Large intestine (tissue), 12 donors: ENCODE data around the gene QPCTL. TPM values are rescaled to one million over a fixed set of nuclear protein-coding genes. Genes with fewer than 3 reads are reported as not detected.

Experiments
- DNase-seq, 2 donors: peaks; one replicate each; pipeline versions ENCODE4 v3.0.0 to v3.0.0-alpha.2; 2013
- H3K27ac ChIP-seq: one replicate; pipeline ENCODE4 v1.5.1; 2013; ENCODE audit warnings: low read length
- H3K27me3 ChIP-seq: 2 replicates; pipeline ENCODE4 v1.6.1; 2013; ENCODE audit warnings: low read length; ENCODE audit not compliant: control insufficient read depth, insufficient read depth
- H3K36me3 ChIP-seq: 2 replicates; pipeline ENCODE4 v1.6.1; 2013; ENCODE audit warnings: low read length; ENCODE audit not compliant: control insufficient read depth, insufficient read depth
- H3K4me1 ChIP-seq: one replicate; pipeline ENCODE4 v1.6.1; 2013; ENCODE audit warnings: low read length; ENCODE audit not compliant: control insufficient read depth, insufficient read depth
- H3K4me3 ChIP-seq: one replicate; pipeline ENCODE4 v1.5.1; 2013; ENCODE audit warnings: low read length
- H3K9me3 ChIP-seq: one replicate; pipeline ENCODE4 v1.6.1; 2013; ENCODE audit warnings: mild to moderate bottlenecking, low read depth, low read length, moderate library complexity; ENCODE audit not compliant: control insufficient read depth
- WGBS: methylation state at CpG from one replicate; pipeline ENCODE4 v1.1.5; 2013; ENCODE audit warnings: low lambda C conversion rate; ENCODE audit not compliant: insufficient coverage; 5-methylcytosine and 5-hydroxymethylcytosine counted together
- long read RNA-seq, 11 donors: transcript quantifications; one replicate each; lab custom pipeline, GENCODE V29; 2026
- polyA plus RNA-seq: library from polyadenylated mRNA; unstranded; fragments of 120-200 nt; gene quantifications from one replicate; pipeline ENCODE4 v1.2.1, GENCODE V29; 2013

The QPCTL gene
- polyA plus RNA-seq = 8.1 TPM
- long read RNA-seq, donor 1 = 0 reads
- long read RNA-seq, donor 2, partial matches to known transcripts = 0 of 1 reads
- long read RNA-seq, donor 2, other reads (novel, unspliced or antisense) = 0 of 1 reads
- long read RNA-seq, donor 3 = 0 reads
- long read RNA-seq, donor 4 = 0 reads
- long read RNA-seq, donor 5, partial matches to known transcripts = 0 of 1 reads
- long read RNA-seq, donor 5, other reads (novel, unspliced or antisense) = 0 of 1 reads
- long read RNA-seq, donor 6, partial matches to known transcripts = 0 of 1 reads
- long read RNA-seq, donor 6, other reads (novel, unspliced or antisense) = 0 of 1 reads
- long read RNA-seq, donor 7 = 0 reads
- long read RNA-seq, donor 8, partial matches to known transcripts = 0 of 2 reads
- long read RNA-seq, donor 8, other reads (novel, unspliced or antisense) = 0 of 2 reads
- long read RNA-seq, donor 9 = 0 reads
- long read RNA-seq, donor 10 = 0 reads
- long read RNA-seq, donor 11 = 0 reads

- H3K4me3 ChIP-seq = peak within 1 kb of the TSS; percentile 91
- H3K27me3 ChIP-seq = no peaks in the 10 kb centered on the region
- H3K36me3 ChIP-seq = peaks cover 24% of the 10 kb centered on the region
- no CpG with 5 or more reads among the region's 70 CpGs for WGBS
- peak; percentile 99 to 100 for DNase-seq
- H3K9me3 ChIP-seq = no peaks in the 10 kb centered on the region
- H3K4me1 ChIP-seq = peaks cover 6% of the 10 kb centered on the region
- H3K27ac ChIP-seq = peak within 1 kb of the TSS; percentile 88
Measured at GRCh38 chr19:45692187-45693105, at the start of gene QPCTL. Gene QPCTL, plus strand, starts transcription at chr19:45692666. Its CDS starts 38 bp downstream, at chr19:45692704.

- H3K4me1 ChIP-seq = peaks cover 26% of the 10 kb centered on the region
- H3K4me3 ChIP-seq = no peak overlapping the region
Measured at GRCh38 chr19:45643024-45643926, 49.2 kb upstream of the QPCTL start.

GRCh38 chr19:45643927-45644771 lies 48.3 kb upstream of the QPCTL start:
- no CpG with 5 or more reads among the region's 14 CpGs for WGBS
- no peak overlapping the region for H3K27ac ChIP-seq
- peaks cover 21% of the 10 kb centered on the region for H3K4me1 ChIP-seq

More at GRCh38 chr19:45643024-45643926, 49.2 kb upstream of the QPCTL start:
- Histone ChIP-seq H3K9me3 (peaks cover 5% of the 10 kb centered on the region), H3K27me3 (peaks cover 35% of the 10 kb centered on the region), H3K36me3 (no peaks in the 10 kb centered on the region), H3K27ac (no peak overlapping the region)
- peak; percentile 69 to 74 for DNase-seq
- 0% methylated on average over 1 of the region's 39 CpGs for WGBS

DNA sequence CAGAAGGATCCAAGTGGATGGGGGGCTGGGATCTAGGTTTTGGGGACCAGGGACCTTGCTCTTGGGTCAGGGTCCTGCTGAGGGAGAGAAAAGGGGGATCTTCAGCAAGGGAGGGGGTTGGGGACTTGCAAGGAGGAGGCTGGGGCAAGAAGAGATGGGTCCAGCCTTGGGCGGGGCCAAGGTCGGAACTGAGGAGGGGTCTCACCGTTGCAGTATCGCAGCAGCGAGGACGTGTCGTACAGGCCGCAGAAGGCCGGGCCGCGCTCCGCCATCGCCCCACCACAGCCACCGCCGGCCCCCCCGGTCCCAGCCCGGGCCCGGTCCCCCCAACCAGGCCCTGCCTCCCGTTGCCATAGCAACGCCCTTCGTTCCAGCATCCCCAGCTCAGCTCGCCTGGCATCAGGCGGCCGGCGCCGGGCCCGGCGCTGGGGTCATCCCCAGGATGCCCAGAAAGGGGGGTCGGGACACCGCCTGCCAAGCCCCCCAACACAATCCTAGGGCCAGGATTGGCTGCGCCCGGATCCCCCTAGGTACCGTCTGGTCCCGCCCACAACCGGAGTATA lies 47.3 kb upstream of the QPCTL start:
- Histone ChIP-seq H3K27ac (no peak overlapping the region), H3K36me3 (no peaks in the 10 kb centered on the region), H3K4me1 (peaks cover 21% of the 10 kb centered on the region), H3K9me3 (peaks cover 5% of the 10 kb centered on the region), H3K27me3 (peaks cover 35% of the 10 kb centered on the region), H3K4me3 (peak overlapping the region; percentile 16)
- no CpG with 5 or more reads among the region's 35 CpGs for WGBS
- no peak for DNase-seq

More at GRCh38 chr19:45643927-45644771, 48.3 kb upstream of the QPCTL start:
- peaks cover 5% of the 10 kb centered on the region for H3K9me3 ChIP-seq
- no peak for DNase-seq
- H3K4me3 ChIP-seq = no peak overlapping the region
- H3K36me3 ChIP-seq = no peaks in the 10 kb centered on the region
- peaks cover 35% of the 10 kb centered on the region for H3K27me3 ChIP-seq

DNA sequence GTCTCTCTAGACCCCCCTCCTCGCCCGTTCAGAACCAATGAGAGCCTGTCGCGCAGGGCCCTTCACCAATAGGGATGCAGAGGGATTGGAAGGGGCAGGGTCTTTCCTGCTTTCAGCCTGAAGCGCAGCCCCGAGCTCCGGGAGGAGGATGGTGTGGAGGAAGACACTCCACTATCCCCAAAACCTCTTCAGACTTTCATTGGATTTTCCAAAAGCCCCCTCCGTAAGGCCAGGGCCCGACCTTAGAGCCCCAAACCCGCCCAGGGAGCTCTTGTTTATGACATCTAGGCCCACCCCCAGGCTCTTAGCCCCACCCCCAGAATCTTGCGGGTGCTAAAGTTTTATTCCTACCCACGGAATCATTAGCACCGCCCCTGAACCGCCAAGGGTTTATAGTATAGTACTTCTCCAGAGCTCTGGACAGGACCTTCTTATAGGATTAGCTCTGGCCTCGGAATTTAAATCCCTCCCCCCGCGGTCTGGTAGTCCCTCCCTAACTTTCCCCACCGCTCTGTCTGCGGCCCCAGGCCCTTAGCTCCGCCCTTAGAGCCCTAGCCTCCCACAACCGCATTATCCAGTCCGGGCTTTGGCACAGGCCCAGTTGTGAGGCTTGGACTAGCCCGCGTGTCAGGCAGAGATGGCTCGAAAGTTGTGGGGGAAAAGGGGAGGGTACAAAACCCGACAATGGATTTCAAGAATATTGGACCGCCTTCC lies 46.7 kb upstream of the QPCTL start:
- no peaks in the 10 kb centered on the region for H3K36me3 ChIP-seq
- WGBS = no CpG with 5 or more reads among the region's 27 CpGs
- peaks cover 5% of the 10 kb centered on the region for H3K9me3 ChIP-seq
- peaks cover 19% of the 10 kb centered on the region for H3K4me1 ChIP-seq
- no peak overlapping the region for H3K4me3 ChIP-seq
- peak; percentile 49 to 62 for DNase-seq
- no peak overlapping the region for H3K27ac ChIP-seq
- H3K27me3 ChIP-seq = peaks cover 35% of the 10 kb centered on the region

- no peak overlapping the region for H3K4me3 ChIP-seq
- H3K27ac ChIP-seq = no peak overlapping the region
Measured at GRCh38 chr19:45646345-45646698, 46.1 kb upstream of the QPCTL start.

GRCh38 chr19:45650722-45651121 lies 41.7 kb upstream of the QPCTL start:
- Histone ChIP-seq H3K27ac (no peak overlapping the region), H3K4me1 (peaks cover 4% of the 10 kb centered on the region), H3K36me3 (no peaks in the 10 kb centered on the region), H3K4me3 (no peak overlapping the region), H3K27me3 (peaks cover 16% of the 10 kb centered on the region), H3K9me3 (no peaks in the 10 kb centered on the region)
- WGBS = no CpG with 5 or more reads among the region's 3 CpGs
- DNase-seq = no peak

More at GRCh38 chr19:45646345-45646698, 46.1 kb upstream of the QPCTL start:
- H3K27me3 ChIP-seq = peaks cover 35% of the 10 kb centered on the region
- no CpG with 5 or more reads among the region's 9 CpGs for WGBS
- no peaks in the 10 kb centered on the region for H3K36me3 ChIP-seq
- DNase-seq = no peak
- H3K4me1 ChIP-seq = peaks cover 14% of the 10 kb centered on the region
- H3K9me3 ChIP-seq = peaks cover 5% of the 10 kb centered on the region

DNA sequence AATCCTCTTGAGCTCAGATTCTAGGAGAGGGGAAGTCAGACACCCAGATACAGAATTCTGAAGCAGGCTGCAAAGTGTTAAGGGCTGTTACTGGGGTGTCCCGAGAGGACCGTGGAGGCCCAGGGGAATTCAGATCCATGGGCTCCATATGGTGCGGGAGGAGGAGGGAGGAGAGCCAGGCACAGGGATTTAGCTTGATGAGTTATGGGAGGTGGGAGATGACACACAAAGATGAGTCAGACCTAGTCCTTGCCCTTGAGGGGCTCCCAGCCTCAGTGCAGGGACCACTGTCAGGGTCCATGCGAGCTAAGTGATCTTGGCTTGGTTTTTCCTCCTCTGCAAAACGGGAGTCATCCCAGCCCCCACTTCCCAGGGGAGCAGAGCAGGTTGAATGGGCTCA lies 38.8 kb upstream of the QPCTL start:
- Histone ChIP-seq H3K27me3 (peaks cover 11% of the 10 kb centered on the region), H3K4me3 (no peak overlapping the region), H3K27ac (no peak overlapping the region), H3K36me3 (no peaks in the 10 kb centered on the region), H3K4me1 (no peaks in the 10 kb centered on the region), H3K9me3 (no peaks in the 10 kb centered on the region)
- 32% methylated on average over 3 of the region's 5 CpGs for WGBS
- DNase-seq = no peak
